ENCODE results near the gene VPS52. TPM values are rescaled to one million over a fixed set of nuclear protein-coding genes. Genes with fewer than 3 reads are reported as not detected.
"Not testable (repeated sequence)": the region's sequence is repeated elsewhere in the genome, so short reads cannot be mapped to it uniquely, and the experiment has no call there.

The VPS52 gene
- total RNA-seq, 2 donors from 2014 or later = 37.1 to 40.5 TPM

DNA sequence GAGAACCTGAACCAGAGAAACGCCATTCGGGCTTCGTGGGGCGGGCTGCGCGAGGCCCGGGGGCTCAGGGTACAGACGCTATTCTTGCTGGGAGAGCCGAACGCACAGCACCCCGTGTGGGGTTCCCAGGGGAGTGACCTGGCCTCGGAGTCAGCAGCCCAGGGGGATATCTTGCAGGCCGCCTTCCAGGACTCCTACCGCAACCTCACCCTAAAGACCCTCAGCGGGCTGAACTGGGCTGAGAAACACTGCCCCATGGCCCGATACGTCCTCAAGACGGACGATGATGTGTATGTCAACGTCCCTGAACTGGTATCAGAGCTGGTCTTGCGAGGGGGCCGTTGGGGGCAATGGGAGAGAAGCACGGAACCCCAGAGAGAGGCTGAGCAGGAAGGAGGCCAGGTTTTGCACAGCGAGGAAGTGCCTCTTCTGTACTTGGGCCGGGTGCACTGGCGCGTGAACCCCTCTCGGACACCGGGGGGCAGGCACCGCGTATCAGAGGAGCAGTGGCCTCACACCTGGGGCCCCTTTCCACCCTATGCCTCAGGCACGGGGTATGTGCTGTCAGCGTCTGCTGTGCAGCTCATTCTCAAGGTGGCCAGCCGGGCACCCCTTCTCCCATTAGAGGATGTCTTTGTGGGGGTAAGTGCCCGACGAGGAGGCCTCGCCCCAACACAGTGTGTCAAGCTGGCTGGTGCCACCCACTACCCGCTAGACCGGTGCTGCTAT lies 6.2 kb upstream of the VPS52 start:
- Histone ChIP-seq H3K27me3 (no peaks in the 10 kb centered on the region), H3K4me3 (peak overlapping the region in 1 of 2 donors; percentile 13), H3K9me3 (no peaks in the 10 kb centered on the region), H3K4me1 (peaks cover 48% of the 10 kb centered on the region), H3K27ac (peak overlapping the region; percentile 64 to 82 (median 78)), H3K36me3 (replicated peaks in 1 of 2; ENCODE audit: insufficient read depth in 1 of 2, low read depth in 2 of 2) (peaks cover 0 to 13% of the 10 kb centered on the region in 2 donors)
- 57 to 82% methylated on average over 19 to 36 of the region's 39 CpGs for WGBS, 2 donors
- intact Hi-C loops (cut with DNase I) = no loop called here
- TF ChIP-seq POLR2A (IDR thresholded peaks at IDR 0.05) = no peak
- TF ChIP-seq, protein P1, sequence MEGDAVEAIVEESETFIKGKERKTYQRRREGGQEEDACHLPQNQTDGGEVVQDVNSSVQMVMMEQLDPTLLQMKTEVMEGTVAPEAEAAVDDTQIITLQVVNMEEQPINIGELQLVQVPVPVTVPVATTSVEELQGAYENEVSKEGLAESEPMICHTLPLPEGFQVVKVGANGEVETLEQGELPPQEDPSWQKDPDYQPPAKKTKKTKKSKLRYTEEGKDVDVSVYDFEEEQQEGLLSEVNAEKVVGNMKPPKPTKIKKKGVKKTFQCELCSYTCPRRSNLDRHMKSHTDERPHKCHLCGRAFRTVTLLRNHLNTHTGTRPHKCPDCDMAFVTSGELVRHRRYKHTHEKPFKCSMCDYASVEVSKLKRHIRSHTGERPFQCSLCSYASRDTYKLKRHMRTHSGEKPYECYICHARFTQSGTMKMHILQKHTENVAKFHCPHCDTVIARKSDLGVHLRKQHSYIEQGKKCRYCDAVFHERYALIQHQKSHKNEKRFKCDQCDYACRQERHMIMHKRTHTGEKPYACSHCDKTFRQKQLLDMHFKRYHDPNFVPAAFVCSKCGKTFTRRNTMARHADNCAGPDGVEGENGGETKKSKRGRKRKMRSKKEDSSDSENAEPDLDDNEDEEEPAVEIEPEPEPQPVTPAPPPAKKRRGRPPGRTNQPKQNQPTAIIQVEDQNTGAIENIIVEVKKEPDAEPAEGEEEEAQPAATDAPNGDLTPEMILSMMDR (IDR thresholded peaks at IDR 0.05) = peak in 1 of 7 experiments; percentile 7
- no peak for ATAC-seq
- peak in 1 of 4 donors; percentile 20 for DNase-seq

DNA sequence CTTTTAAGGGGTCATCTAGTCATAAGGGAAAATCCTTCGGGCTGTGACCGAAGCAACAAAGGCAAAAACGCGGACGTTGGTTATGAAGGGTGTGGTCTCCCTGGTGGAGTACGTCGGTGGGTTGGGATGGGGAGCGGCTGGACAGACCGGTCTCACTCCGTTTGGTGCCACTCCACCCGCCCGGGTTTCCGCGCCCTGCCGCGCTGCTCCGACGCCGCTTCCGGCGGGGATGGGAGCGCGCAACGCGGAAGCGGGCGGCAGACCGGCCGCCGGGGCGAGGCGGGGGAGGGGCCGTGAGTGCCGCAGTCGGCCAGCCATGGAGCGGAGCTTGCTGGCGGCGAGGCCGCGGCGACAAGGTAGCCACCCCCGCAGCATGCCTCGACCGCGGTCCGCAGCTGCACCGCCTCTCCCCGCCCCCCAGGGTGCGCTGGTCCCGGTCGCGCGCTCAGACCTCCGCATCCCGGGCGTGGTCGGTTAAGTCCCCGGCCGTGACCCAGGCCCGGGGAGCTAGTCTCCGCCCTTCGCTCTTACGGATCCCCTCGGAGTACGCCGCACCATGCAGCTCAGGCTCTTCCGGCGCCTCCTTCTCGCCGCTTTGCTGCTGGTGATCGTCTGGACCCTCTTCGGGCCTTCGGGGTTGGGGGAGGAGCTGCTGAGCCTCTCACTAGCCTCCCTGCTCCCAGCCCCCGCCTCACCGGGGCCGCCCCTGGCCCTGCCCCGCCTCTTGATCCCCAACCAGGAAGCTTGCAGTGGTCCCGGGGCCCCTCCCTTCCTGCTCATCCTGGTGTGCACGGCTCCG lies 5.4 kb upstream of the VPS52 start, which contains the start of gene B3GALT4:
TSS of gene B3GALT4 (plus strand) at position 260 of the 799 bp plus-strand sequence. CDS start at position 557, 297 bp downstream.
- 8 to 59% methylated on average over 11 to 73 of the region's 80 CpGs for WGBS, 2 donors
- intact Hi-C loops (cut with DNase I) = no loop called here
- Histone ChIP-seq H3K36me3 (replicated peaks in 1 of 2; ENCODE audit: insufficient read depth in 1 of 2, low read depth in 2 of 2) (peaks cover 0 to 13% of the 10 kb centered on the region in 2 donors), H3K27me3 (no peaks in the 10 kb centered on the region), H3K9me3 (no peaks in the 10 kb centered on the region), H3K4me3 (peak within 1 kb of the TSS in 1 of 2 donors; percentile 13), H3K27ac (peak within 1 kb of the TSS; percentile 64 to 82 (median 78)), H3K4me1 (peaks cover 53% of the 10 kb centered on the region)
- peak; percentile 30 to 65 (median 36) for TF ChIP-seq POLR2A (IDR thresholded peaks at IDR 0.05)
- TF ChIP-seq, protein P1 (IDR thresholded peaks at IDR 0.05) = peak in 6 of 7 experiments; percentile 16 to 47 (median 35)
- ATAC-seq (peak; percentile 60), DNase-seq (peak; percentile 48 to 73 (median 54))

DNA sequence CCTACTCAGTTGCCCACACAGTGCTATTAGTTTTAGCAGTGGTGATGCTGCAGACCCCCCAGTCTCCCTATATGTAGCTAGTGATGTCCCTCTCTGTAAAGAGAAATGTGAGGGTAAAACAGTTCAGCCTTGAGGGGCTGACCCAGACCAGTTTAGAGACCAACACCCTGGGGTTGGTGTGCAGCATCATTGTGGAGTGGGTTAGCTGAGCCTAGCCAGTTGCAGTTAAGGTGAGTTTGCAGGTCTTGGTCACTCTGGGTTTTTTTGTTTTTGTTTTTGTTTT lies 4.8 kb upstream of the VPS52 start:
- no peak for ATAC-seq
- H3K27me3 ChIP-seq = no peaks in the 10 kb centered on the region
- peaks cover 53% of the 10 kb centered on the region for H3K4me1 ChIP-seq
- peak overlapping the region in 1 of 2 donors; percentile 13 for H3K4me3 ChIP-seq
- peak overlapping the region; percentile 64 to 82 (median 78) for H3K27ac ChIP-seq
- peaks cover 0 to 13% of the 10 kb centered on the region in 2 donors for H3K36me3 ChIP-seq (replicated peaks in 1 of 2; ENCODE audit: insufficient read depth in 1 of 2, low read depth in 2 of 2)
- H3K9me3 ChIP-seq = no peaks in the 10 kb centered on the region
- DNase-seq = no peak
- TF ChIP-seq, protein P1 (IDR thresholded peaks at IDR 0.05) = no peak
- TF ChIP-seq POLR2A (IDR thresholded peaks at IDR 0.05) = no peak
- intact Hi-C loops (cut with DNase I) = no loop called here

DNA sequence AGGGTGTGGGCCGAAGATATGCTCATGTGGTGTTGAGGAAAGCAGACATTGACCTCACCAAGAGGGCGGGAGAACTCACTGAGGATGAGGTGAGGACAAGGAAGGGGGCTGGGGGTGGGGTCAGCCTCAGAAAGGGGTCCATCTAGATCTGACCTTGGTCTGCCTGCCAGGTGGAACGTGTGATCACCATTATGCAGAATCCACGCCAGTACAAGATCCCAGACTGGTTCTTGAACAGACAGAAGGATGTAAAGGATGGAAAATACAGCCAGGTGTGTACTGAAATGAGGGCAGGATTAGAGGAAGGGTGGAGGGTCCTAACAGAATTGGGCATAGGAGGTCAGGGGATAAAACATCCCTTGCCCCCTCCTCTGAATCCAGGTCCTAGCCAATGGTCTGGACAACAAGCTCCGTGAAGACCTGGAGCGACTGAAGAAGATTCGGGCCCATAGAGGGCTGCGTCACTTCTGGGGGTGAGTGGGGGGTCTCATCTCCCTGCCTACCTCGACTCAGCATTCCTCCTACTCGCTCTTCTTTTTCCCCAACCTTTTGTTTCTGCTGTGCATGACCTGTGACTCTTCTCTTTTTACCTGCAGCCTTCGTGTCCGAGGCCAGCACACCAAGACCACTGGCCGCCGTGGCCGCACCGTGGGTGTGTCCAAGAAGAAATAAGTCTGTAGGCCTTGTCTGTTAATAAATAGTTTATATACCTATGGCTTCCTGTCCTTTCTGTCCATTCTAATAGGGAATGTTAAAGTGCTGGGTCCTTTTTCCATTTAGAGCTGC lies 4.3 kb upstream of the VPS52 start:
- DNase-seq; ATAC-seq; H3K9me3 ChIP-seq; H3K4me3 ChIP-seq; H3K27me3 ChIP-seq; intact Hi-C loops (cut with DNase I): not testable (repeated sequence)
- Histone ChIP-seq H3K4me1 (peaks cover 55% of the 10 kb centered on the region), H3K27ac (peak overlapping the region in 3 of 4 donors; percentile 75 to 82 (median 80)), H3K36me3 (replicated peaks in 1 of 2; ENCODE audit: insufficient read depth in 1 of 2, low read depth in 2 of 2) (peaks cover 0 to 13% of the 10 kb centered on the region in 2 donors)
- 75 to 78% methylated on average over 16 of the region's 16 CpGs for WGBS, 2 donors

Data from body of pancreas (tissue), 4 donors.